H9 (cell line): Measurements from ENCODE around the gene RAB17. TPM values are rescaled to one million over a fixed set of nuclear protein-coding genes. Genes with fewer than 3 reads are reported as not detected.

Experiments
- DNase-seq: peaks from one replicate; pipeline ENCODE4 v3.0.0-alpha.2; 2017
- H2AFZ ChIP-seq: one replicate; pipeline ENCODE4 v1.6.1; 2013; ENCODE audit warnings: mild to moderate bottlenecking, low read length, control low read depth, moderate library complexity
- H2AK5ac ChIP-seq: 2 replicates; pipeline ENCODE4 v1.6.1; 2013; ENCODE audit warnings: low read length, control low read depth, mixed read lengths; ENCODE audit not compliant: insufficient read length
- H2BK120ac ChIP-seq: one replicate; pipeline ENCODE4 v1.6.1; 2013; ENCODE audit warnings: low read depth, mild to moderate bottlenecking, low read length, control low read depth, inconsistent platforms; ENCODE audit not compliant: poor library complexity, severe bottlenecking
- H2BK12ac ChIP-seq: 2 replicates; pipeline ENCODE4 v1.6.1; 2013; ENCODE audit warnings: low read length, control low read depth, mixed read lengths, low read depth; ENCODE audit not compliant: insufficient read length
- H2BK15ac ChIP-seq: 2 replicates; pipeline ENCODE4 v1.6.1; 2013; ENCODE audit warnings: low read depth, low read length, control low read depth
- H2BK20ac ChIP-seq: one replicate; pipeline ENCODE4 v1.6.1; 2013; ENCODE audit warnings: low read depth, mild to moderate bottlenecking, low read length, control low read depth, inconsistent platforms; ENCODE audit not compliant: poor library complexity, severe bottlenecking
- H2BK5ac ChIP-seq: 2 replicates; pipeline ENCODE4 v1.6.1; 2013; ENCODE audit warnings: low read length, control low read depth, mixed read lengths; ENCODE audit not compliant: insufficient read length
- H3K14ac ChIP-seq: 2 replicates; pipeline ENCODE4 v1.6.1; 2013; ENCODE audit warnings: low read length, control low read depth; ENCODE audit not compliant: insufficient read depth
- H3K18ac ChIP-seq: 2 replicates; pipeline ENCODE4 v1.6.1; 2013; ENCODE audit warnings: low read depth, mild to moderate bottlenecking, mixed read lengths, low read length, control low read depth; ENCODE audit not compliant: insufficient read length
- H3K23ac ChIP-seq: 2 replicates; pipeline ENCODE4 v1.6.1; 2013; ENCODE audit warnings: low read length, control low read depth, mixed read lengths, low read depth; ENCODE audit not compliant: insufficient read length
- H3K23me2 ChIP-seq: 2 replicates; pipeline ENCODE4 v1.6.1; 2013; ENCODE audit warnings: low read depth, mild to moderate bottlenecking, mixed read lengths, low read length, control low read depth; ENCODE audit not compliant: insufficient read length, poor library complexity, severe bottlenecking
- H3K27ac ChIP-seq: 2 replicates; pipeline ENCODE4 v1.5.1; 2013; ENCODE audit warnings: low read length, control low read depth, mixed read lengths, low read depth; ENCODE audit not compliant: insufficient read length
- H3K27me3 ChIP-seq: 2 replicates; pipeline ENCODE4 v1.6.1; 2013; ENCODE audit warnings: low read length, control low read depth, inconsistent platforms; ENCODE audit not compliant: insufficient read depth
- H3K4ac ChIP-seq: 2 replicates; pipeline ENCODE4 v1.6.1; 2013; ENCODE audit warnings: low read depth, mild to moderate bottlenecking, control low read depth, inconsistent platforms, low read length, moderate library complexity
- H3K4me1 ChIP-seq: 2 replicates; pipeline ENCODE4 v1.6.1; 2013; ENCODE audit warnings: low read length, control low read depth, inconsistent platforms; ENCODE audit not compliant: insufficient read depth
- H3K4me2 ChIP-seq: 2 replicates; pipeline ENCODE4 v1.6.1; 2013; ENCODE audit warnings: low read length, control low read depth, mixed read lengths; ENCODE audit not compliant: insufficient read length, insufficient read depth
- H3K56ac ChIP-seq: 2 replicates; pipeline ENCODE4 v1.6.1; 2013; ENCODE audit warnings: low read depth, mild to moderate bottlenecking, mixed read lengths, low read length, control low read depth; ENCODE audit not compliant: insufficient read length
- H3K79me1 ChIP-seq: 2 replicates; pipeline ENCODE4 v1.6.1; 2013; ENCODE audit warnings: low read depth, mild to moderate bottlenecking, moderate library complexity, low read length, control low read depth, inconsistent platforms; ENCODE audit not compliant: insufficient read depth, poor library complexity, severe bottlenecking
- H3K79me2 ChIP-seq: 2 replicates; pipeline ENCODE4 v1.6.1; 2013; ENCODE audit warnings: low read length, control low read depth, inconsistent platforms; ENCODE audit not compliant: insufficient read depth
- H3K9ac ChIP-seq: 2 replicates; pipeline ENCODE4 v1.6.1; 2013; ENCODE audit warnings: low read length, control low read depth, mixed read lengths; ENCODE audit not compliant: insufficient read length; ENCODE audit errors: extremely low read depth
- H3K9me3 ChIP-seq: one replicate; pipeline ENCODE4 v1.6.1; 2013; ENCODE audit warnings: low read depth, low read length, inconsistent platforms; ENCODE audit not compliant: control insufficient read depth
- H3T11ph ChIP-seq: one replicate; pipeline ENCODE4 v1.6.1; 2013; ENCODE audit warnings: mild to moderate bottlenecking, low read length, control low read depth, inconsistent platforms
- H4K20me1 ChIP-seq: one replicate; pipeline ENCODE4 v1.6.1; 2013; ENCODE audit not compliant: control insufficient read depth, insufficient read length, insufficient read depth
- H4K5ac ChIP-seq: 2 replicates; pipeline ENCODE4 v1.6.1; 2013; ENCODE audit warnings: low read depth, mild to moderate bottlenecking, mixed read lengths, low read length, control low read depth; ENCODE audit not compliant: insufficient read length
- H4K8ac ChIP-seq: replicated peaks from 2 replicates; pipeline ENCODE4 v1.6.1; 2013; ENCODE audit warnings: low read length, control low read depth, mixed read lengths, low read depth; ENCODE audit not compliant: insufficient read length
- H4K91ac ChIP-seq: 2 replicates; pipeline ENCODE4 v1.6.1; 2013; ENCODE audit warnings: low read depth, mild to moderate bottlenecking, moderate library complexity, mixed read lengths, low read length, control low read depth; ENCODE audit not compliant: insufficient read length
- H3K27ac Mint-ChIP-seq, 3 experiments: 2 replicates in 2 of 3; 3 replicates in 1 of 3; pipeline ENCODE4 v1.8.0; 2020 to 2021; ENCODE audit warnings: mixed read lengths in 3 of 3, mild to moderate bottlenecking in 1 of 3, moderate library complexity in 1 of 3
- H3K27me3 Mint-ChIP-seq: 2 replicates; pipeline ENCODE4 v1.8.0; 2021; ENCODE audit warnings: low read depth, mild to moderate bottlenecking, moderate library complexity, mixed read lengths
- H3K36me3 Mint-ChIP-seq, 3 experiments: 2 replicates in 2 of 3; 3 replicates in 1 of 3; pipeline ENCODE4 v1.8.0; 2020 to 2021; ENCODE audit warnings: low read depth in 3 of 3, mixed read lengths in 3 of 3; ENCODE audit not compliant: insufficient read depth in 1 of 3
- H3K4me1 Mint-ChIP-seq, 2 experiments: 2 replicates each; pipeline ENCODE4 v1.8.0; 2020; ENCODE audit warnings: mixed read lengths in 2 of 2
- H3K4me3 Mint-ChIP-seq, 2 experiments: 2 replicates in 1 of 2; 3 replicates in 1 of 2; pipeline ENCODE4 v1.8.0; 2020 to 2021; ENCODE audit warnings: mild to moderate bottlenecking in 2 of 2, mixed read lengths in 2 of 2, moderate library complexity in 1 of 2
- H3K9me3 Mint-ChIP-seq, 2 experiments: 2 replicates in 1 of 2; 3 replicates in 1 of 2; pipeline ENCODE4 v1.8.0; 2020; ENCODE audit warnings: mild to moderate bottlenecking in 2 of 2, mixed read lengths in 2 of 2, moderate library complexity in 1 of 2
- CTCF ChIP-seq: fragments of 200-600 bp; sonication (generic); conservative IDR thresholded peaks from 3 replicates; pipeline ENCODE4 v1.8.0; 2021; ENCODE audit warnings: antibody characterized with exemption, mild to moderate bottlenecking
- WGBS: extraction: QIAGEN DNeasy Blood & Tissue Kit; methylation state at CpG from one replicate; pipeline ENCODE4 v1.1.7; 2013; ENCODE audit warnings: missing lambda C conversion rate, low lambda C conversion rate, mixed read lengths; ENCODE audit not compliant: insufficient read length; ENCODE audit errors: extremely low coverage; 5-methylcytosine and 5-hydroxymethylcytosine counted together
- total RNA-seq: library from RNA; stranded (reverse); gene quantifications from 2 replicates; pipeline ENCODE4 v1.2.1, GENCODE V29; 2021

RAB17 gene
- total RNA-seq, 1 experiment from 2014 or later: 31.9 TPM

GRCh38 chr2:237569041-237569440 lies 21.5 kb downstream of the RAB17 start:
- H3K27ac Mint-ChIP-seq: no peak overlapping the region
- H3K23ac ChIP-seq: no peak overlapping the region
- no CpG with 5 or more reads among the region's 5 CpGs for WGBS

More at GRCh38 chr2:237569041-237569440, 21.5 kb downstream of the RAB17 start:
- Histone ChIP-seq H3K79me1 (no peaks in the 10 kb centered on the region), H2BK120ac (no peak overlapping the region), H3K9me3 (no peaks in the 10 kb centered on the region), H4K20me1 (no peaks in the 10 kb centered on the region), H3K4me1 (0 out of 2 replicates have a peak, but pooled peaks cover 3% of the 10 kb centered on the region), H2BK15ac (no peak overlapping the region), H2AFZ (no peak overlapping the region), H3K27ac (no peak overlapping the region), H4K91ac (no peak overlapping the region), H2AK5ac (no peak overlapping the region), H4K5ac (no peak overlapping the region), H3K27me3 (no peaks in the 10 kb centered on the region), H2BK12ac (no peak overlapping the region), H3K9ac (no peak overlapping the region), H4K8ac (no peak overlapping the region), H3K4me2 (no peak overlapping the region), H3K79me2 (no peaks in the 10 kb centered on the region), H3K14ac (no peak overlapping the region), H2BK5ac (no peak overlapping the region), H3K18ac (no peak overlapping the region), H3K23me2 (no peaks in the 10 kb centered on the region), H3K4ac (no peak overlapping the region), H2BK20ac (no peak overlapping the region), H3T11ph (no peak overlapping the region), H3K56ac (no peak overlapping the region)
- DNase-seq: no peak
- Mint-ChIP-seq H3K4me1 (peaks cover 11% of the 10 kb centered on the region in 2 experiments), H3K9me3 (no peaks in the 10 kb centered on the region), H3K4me3 (no peak overlapping the region), H3K27me3 (no peaks in the 10 kb centered on the region; the same call in none of the 2 replicates), H3K36me3 (peaks cover 0 to 4% (median 0%) of the 10 kb centered on the region in 3 experiments; a peak in 2 of 7 replicates)
- no peak for TF ChIP-seq CTCF
